Gastrocnemius medialis (tissue), 4 donors: ENCODE measurements around the gene LUZP1.

Source experiments
- POLR2A ChIP-seq, 2 donors: fragments of 450-650 bp; IDR thresholded peaks; one replicate each; pipeline ENCODE4 v1.6.1; 2017; ENCODE audit warnings: antibody characterized with exemption in 2 of 2, mild to moderate bottlenecking in 2 of 2, moderate library complexity in 2 of 2
- TF ChIP-seq, protein P1 (sequence below), 5 experiments: fragments of 450-650 bp in 3 of 5; fragments of 200-600 bp in 2 of 5; sonication (generic) in 2 of 5; IDR thresholded peaks in 4 of 5; conservative IDR thresholded peaks in 1 of 5; 1 replicate in 4 of 5; 2 replicates in 1 of 5; pipeline ENCODE4 v1.5.1; 2016 to 2019; ENCODE audit warnings: antibody characterized with exemption in 5 of 5, mild to moderate bottlenecking in 3 of 5, moderate library complexity in 3 of 5

DNA sequence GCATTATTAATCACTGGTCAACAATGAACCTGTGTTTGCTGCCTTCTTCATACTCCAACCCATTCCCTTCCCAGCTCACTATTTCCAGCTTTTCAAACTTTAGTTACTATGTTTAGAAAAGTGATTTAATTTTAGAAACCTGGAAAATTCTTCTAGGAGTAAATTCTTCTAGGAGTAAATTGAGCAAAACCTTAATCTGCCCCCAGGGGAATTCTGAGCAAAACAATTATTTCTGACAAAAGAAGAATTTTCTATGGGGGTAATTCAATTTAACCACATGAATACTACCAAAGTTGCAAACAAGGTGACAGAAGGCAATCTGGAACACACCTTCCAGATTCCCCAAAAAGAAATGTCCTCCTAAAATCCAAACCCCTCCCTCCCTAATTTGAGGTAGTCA lies 1.8 kb downstream of the LUZP1 start:
- TF ChIP-seq, protein P1, sequence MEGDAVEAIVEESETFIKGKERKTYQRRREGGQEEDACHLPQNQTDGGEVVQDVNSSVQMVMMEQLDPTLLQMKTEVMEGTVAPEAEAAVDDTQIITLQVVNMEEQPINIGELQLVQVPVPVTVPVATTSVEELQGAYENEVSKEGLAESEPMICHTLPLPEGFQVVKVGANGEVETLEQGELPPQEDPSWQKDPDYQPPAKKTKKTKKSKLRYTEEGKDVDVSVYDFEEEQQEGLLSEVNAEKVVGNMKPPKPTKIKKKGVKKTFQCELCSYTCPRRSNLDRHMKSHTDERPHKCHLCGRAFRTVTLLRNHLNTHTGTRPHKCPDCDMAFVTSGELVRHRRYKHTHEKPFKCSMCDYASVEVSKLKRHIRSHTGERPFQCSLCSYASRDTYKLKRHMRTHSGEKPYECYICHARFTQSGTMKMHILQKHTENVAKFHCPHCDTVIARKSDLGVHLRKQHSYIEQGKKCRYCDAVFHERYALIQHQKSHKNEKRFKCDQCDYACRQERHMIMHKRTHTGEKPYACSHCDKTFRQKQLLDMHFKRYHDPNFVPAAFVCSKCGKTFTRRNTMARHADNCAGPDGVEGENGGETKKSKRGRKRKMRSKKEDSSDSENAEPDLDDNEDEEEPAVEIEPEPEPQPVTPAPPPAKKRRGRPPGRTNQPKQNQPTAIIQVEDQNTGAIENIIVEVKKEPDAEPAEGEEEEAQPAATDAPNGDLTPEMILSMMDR (IDR thresholded peaks at IDR 0.05 in 4 of 5, conservative IDR thresholded peaks at IDR 0.05 in 1 of 5), result no peak
- TF ChIP-seq POLR2A (IDR thresholded peaks at IDR 0.05), result no peak
